ENCODE results near the gene PCDHGA8. TPM values are rescaled to one million over a fixed set of nuclear protein-coding genes. Genes with fewer than 3 reads are reported as not detected.
A peak's percentile ranks its signal among the peaks of the same experiment; 100 is the strongest.
"Not testable (repeated sequence)": the region's sequence is repeated elsewhere in the genome, so short reads cannot be mapped to it uniquely, and the experiment has no call there.

PCDHGA8 gene
- polyA plus RNA-seq, 2 of the 4 experiments (the other 2 are of a cell fraction) = 0.03 to 0.08 TPM

DNA sequence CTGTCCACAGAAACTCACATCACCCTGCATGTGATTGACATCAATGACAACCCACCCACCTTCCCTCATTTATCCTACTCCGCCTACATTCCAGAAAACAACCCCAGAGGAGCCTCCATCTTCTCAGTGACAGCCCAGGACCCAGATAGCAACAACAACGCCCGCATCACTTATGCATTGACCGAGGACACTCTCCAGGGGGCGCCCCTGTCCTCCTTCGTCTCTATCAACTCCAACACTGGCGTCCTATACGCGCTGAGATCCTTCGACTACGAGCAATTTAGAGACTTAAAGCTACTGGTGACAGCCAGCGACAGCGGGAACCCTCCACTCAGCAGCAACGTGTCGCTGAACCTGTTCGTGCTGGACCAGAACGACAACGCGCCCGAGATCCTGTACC is 47.1 kb upstream of the PCDHGA8 start (continued):
- TF ChIP-seq, protein P1, sequence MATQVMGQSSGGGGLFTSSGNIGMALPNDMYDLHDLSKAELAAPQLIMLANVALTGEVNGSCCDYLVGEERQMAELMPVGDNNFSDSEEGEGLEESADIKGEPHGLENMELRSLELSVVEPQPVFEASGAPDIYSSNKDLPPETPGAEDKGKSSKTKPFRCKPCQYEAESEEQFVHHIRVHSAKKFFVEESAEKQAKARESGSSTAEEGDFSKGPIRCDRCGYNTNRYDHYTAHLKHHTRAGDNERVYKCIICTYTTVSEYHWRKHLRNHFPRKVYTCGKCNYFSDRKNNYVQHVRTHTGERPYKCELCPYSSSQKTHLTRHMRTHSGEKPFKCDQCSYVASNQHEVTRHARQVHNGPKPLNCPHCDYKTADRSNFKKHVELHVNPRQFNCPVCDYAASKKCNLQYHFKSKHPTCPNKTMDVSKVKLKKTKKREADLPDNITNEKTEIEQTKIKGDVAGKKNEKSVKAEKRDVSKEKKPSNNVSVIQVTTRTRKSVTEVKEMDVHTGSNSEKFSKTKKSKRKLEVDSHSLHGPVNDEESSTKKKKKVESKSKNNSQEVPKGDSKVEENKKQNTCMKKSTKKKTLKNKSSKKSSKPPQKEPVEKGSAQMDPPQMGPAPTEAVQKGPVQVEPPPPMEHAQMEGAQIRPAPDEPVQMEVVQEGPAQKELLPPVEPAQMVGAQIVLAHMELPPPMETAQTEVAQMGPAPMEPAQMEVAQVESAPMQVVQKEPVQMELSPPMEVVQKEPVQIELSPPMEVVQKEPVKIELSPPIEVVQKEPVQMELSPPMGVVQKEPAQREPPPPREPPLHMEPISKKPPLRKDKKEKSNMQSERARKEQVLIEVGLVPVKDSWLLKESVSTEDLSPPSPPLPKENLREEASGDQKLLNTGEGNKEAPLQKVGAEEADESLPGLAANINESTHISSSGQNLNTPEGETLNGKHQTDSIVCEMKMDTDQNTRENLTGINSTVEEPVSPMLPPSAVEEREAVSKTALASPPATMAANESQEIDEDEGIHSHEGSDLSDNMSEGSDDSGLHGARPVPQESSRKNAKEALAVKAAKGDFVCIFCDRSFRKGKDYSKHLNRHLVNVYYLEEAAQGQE (IDR thresholded peaks at IDR 0.05) = no peak
- TF ChIP-seq ESRRA (IDR thresholded peaks at IDR 0.05; ENCODE audit: borderline replicate concordance, low read length) (no peak), RNF2 (IDR thresholded peaks at IDR 0.05; ENCODE audit: borderline replicate concordance, low read depth) (no peak), KDM5A (IDR thresholded peaks at IDR 0.05) (no peak), MAFK (IDR thresholded peaks at IDR 0.05; ENCODE audit: partially characterized antibody) (no peak), HOXB5 (CRISPR knock-in tag; IDR thresholded peaks at IDR 0.05) (no peak), HMGXB4 (CRISPR knock-in tag; IDR thresholded peaks at IDR 0.05; ENCODE audit: borderline replicate concordance) (no peak)

DNA sequence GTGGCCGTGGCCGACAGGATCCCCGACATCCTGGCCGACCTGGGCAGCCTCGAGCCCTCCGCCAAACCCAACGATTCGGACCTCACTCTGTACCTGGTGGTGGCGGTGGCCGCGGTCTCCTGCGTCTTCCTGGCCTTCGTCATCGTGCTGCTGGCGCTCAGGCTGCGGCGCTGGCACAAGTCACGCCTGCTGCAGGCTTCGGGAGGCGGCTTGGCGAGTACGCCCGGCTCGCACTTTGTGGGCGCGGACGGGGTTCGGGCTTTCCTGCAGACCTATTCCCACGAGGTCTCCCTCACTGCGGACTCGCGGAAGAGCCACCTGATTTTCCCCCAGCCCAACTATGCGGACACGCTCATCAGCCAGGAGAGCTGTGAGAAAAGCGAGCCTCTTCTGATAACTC is 46.4 kb upstream of the PCDHGA8 start:
- H3K4me2 ChIP-seq; H3K4me3 ChIP-seq; FAIRE-seq; H3K4me1 ChIP-seq; POLR2A ChIA-PET; DNase-seq (ENCODE audit: low read depth in 1 of 2, low spot score in 1 of 2); ATAC-seq; H3K27ac ChIP-seq: not testable (repeated sequence)
- CTCF ChIA-PET = interaction anchor here (1.0 to 2.0 kb wide), 5 partner anchors 15 to 179 kb away, joined by 3 to 11 read pairs (median 4); partner anchors contain the start of genes PCDHGA1 and PCDHGA5
- peaks cover 20% of the 10 kb centered on the region for H3K9me3 ChIP-seq
- WGBS (ENCODE audit: missing lambda C conversion rate) = 85% methylated on average over 25 of the region's 35 CpGs

- Histone ChIP-seq H3K27ac (peak within 1 kb of the TSS; percentile 24 to 73; a peak in 5 of 6 replicates), H3K4me2 (peak within 1 kb of the TSS; percentile 69), H3K9me3 (peaks cover 28% of the 10 kb centered on the region), H3K4me1 (no peaks in the 10 kb centered on the region), H3K4me3 (peak within 1 kb of the TSS; percentile 45)
- peak; percentile 80 to 87 for DNase-seq (ENCODE audit: low read depth in 1 of 2, low spot score in 1 of 2)
- ChIA-PET POLR2A (interaction anchor here (1.0 to 1.9 kb wide), 5 partner anchors 11 to 214 kb away, joined by 3 to 7 read pairs (median 4); partner anchors contain the start of genes PCDHGA1, PCDHGA2 and TAF7), CTCF (interaction anchor here (0.7 to 4.4 kb wide), 31 partner anchors 10 to 269 kb away, joined by 3 to 25 read pairs (median 6); partner anchors contain the start of genes DIAPH1, PCDHB11, PCDHB6 and PCDHGA1)
- FAIRE-seq = no peak
- 9% methylated on average over 29 of the region's 29 CpGs for WGBS (ENCODE audit: missing lambda C conversion rate)
- ATAC-seq = peak; percentile 99
- no peak for TF ChIP-seq BCL3 (IDR thresholded peaks at IDR 0.05)
- TF ChIP-seq MAZ (IDR thresholded peaks at IDR 0.05; ENCODE audit: borderline replicate concordance, low read depth, low read length) = no peak
- TF ChIP-seq POLR2A (IDR thresholded peaks at IDR 0.05; ENCODE audit: low read length) = peak; percentile 28
- TF ChIP-seq MAX (IDR thresholded peaks at IDR 0.05) = no peak
- no peak for TF ChIP-seq HMGXB4 (CRISPR knock-in tag; IDR thresholded peaks at IDR 0.05; ENCODE audit: borderline replicate concordance)
- peak; percentile 60 for TF ChIP-seq SMC3 (IDR thresholded peaks at IDR 0.05)
- TF ChIP-seq FOSL2 (IDR thresholded peaks at IDR 0.05) = no peak
- no peak for TF ChIP-seq FOSL2 (CRISPR knock-in tag; IDR thresholded peaks at IDR 0.05)
- peak; percentile 71 to 73 for TF ChIP-seq RAD21 (conservative IDR thresholded peaks at IDR 0.05 in 1 of 2, IDR thresholded peaks at IDR 0.05 in 1 of 2)
- peak; percentile 14 for TF ChIP-seq CHD2 (IDR thresholded peaks at IDR 0.05; ENCODE audit: low read length, partially characterized antibody)
- TF ChIP-seq, protein P2, sequence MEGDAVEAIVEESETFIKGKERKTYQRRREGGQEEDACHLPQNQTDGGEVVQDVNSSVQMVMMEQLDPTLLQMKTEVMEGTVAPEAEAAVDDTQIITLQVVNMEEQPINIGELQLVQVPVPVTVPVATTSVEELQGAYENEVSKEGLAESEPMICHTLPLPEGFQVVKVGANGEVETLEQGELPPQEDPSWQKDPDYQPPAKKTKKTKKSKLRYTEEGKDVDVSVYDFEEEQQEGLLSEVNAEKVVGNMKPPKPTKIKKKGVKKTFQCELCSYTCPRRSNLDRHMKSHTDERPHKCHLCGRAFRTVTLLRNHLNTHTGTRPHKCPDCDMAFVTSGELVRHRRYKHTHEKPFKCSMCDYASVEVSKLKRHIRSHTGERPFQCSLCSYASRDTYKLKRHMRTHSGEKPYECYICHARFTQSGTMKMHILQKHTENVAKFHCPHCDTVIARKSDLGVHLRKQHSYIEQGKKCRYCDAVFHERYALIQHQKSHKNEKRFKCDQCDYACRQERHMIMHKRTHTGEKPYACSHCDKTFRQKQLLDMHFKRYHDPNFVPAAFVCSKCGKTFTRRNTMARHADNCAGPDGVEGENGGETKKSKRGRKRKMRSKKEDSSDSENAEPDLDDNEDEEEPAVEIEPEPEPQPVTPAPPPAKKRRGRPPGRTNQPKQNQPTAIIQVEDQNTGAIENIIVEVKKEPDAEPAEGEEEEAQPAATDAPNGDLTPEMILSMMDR (IDR thresholded peaks at IDR 0.05) = peak; percentile 75
Observed at GRCh38 chr5:141349917-141350619, 42.4 kb upstream of the PCDHGA8 start, which contains the start of gene PCDHGB1. TSS of gene PCDHGB1 (plus strand) at chr5:141350099. CDS start at chr5:141350261, 162 bp downstream.
